Measurements from ENCODE around the gene SH3D21. TPM values are rescaled to one million over a fixed set of nuclear protein-coding genes. Genes with fewer than 3 reads are reported as not detected.

SH3D21 gene
- total and polyA plus RNA-seq, 10 of the 15 experiments (the other 5 are each of a cell fraction or from before 2014, with no cell fraction given): 0.06 to 5.9 (median 2.4) TPM

- Histone ChIP-seq H3K27me3 (replicated peaks in 1 of 2; ENCODE audit: control insufficient read depth in 2 of 2, insufficient read depth in 2 of 2, low read length in 1 of 2) (no peaks in the 10 kb centered on the region), H3K9me3 (replicated peaks; ENCODE audit: control insufficient read depth, insufficient read depth, low read length) (no peaks in the 10 kb centered on the region), H3K9ac (ENCODE audit: control insufficient read depth, insufficient read depth, low read length) (no peak overlapping the region), H2AFZ (ENCODE audit: control insufficient read depth, low read depth, low read length) (no peak overlapping the region), H3K4me3 (no peak overlapping the region), H3K4me2 (ENCODE audit: control insufficient read depth, insufficient read depth) (no peak overlapping the region), H3K27ac (ENCODE audit: control insufficient read depth, insufficient read depth) (no peak overlapping the region), H3K4me1 (ENCODE audit: control insufficient read depth, insufficient read depth, low read length) (peaks cover 37% of the 10 kb centered on the region), H4K20me1 (ENCODE audit: control insufficient read depth, insufficient read depth) (no peaks in the 10 kb centered on the region), H3K36me3 (ENCODE audit: control insufficient read depth in 2 of 2, insufficient read depth in 2 of 2, low read length in 1 of 2) (peaks cover 13 to 21% of the 10 kb centered on the region in 2 experiments), H3K79me2 (ENCODE audit: control insufficient read depth, insufficient read depth, low read length) (no peaks in the 10 kb centered on the region; the same call in 1 of the 2 replicates)
- in situ Hi-C loops (cut with MboI) (no loop called here), intact Hi-C loops (cut with micrococcal nuclease; ENCODE audit: unreplicated experiment) (no loop called here)
- DNase-seq (ENCODE audit: low read depth, low spot score) (no peak), ATAC-seq (no peak), FAIRE-seq (no peak)
- ChIA-PET POLR2A (interaction anchor here (0.6 kb wide), 1 partner anchor 19 kb away, joined by 4 read pairs; no protein-coding TSS in a partner anchor), CTCF (interaction anchor here (0.6 to 13.5 kb wide), 4 partner anchors 10 to 67 kb away, joined by 3 to 157 read pairs (median 4); no protein-coding TSS in a partner anchor), RAD21 (ENCODE audit: unreplicated experiment) (interaction anchor here (0.9 kb wide), 1 partner anchor 11 kb away, joined by 3 read pairs; no protein-coding TSS in a partner anchor), SMC1A (ENCODE audit: uncharacterized antibody, unreplicated experiment) (interaction anchor here (2.0 kb wide), 1 partner anchor 15 kb away, joined by 5 read pairs; no protein-coding TSS in a partner anchor)
- WGBS (ENCODE audit: insufficient coverage, insufficient replicate concordance, low lambda C conversion rate, missing lambda C conversion rate): 87% methylated on average over 15 of the region's 15 CpGs
- no TSS peak for BruUV-seq (replicated peaks)
- TF ChIP-seq STAT1 (conservative IDR thresholded peaks at IDR 0.05) (no peak), SKIL (IDR thresholded peaks at IDR 0.05; ENCODE audit: low read depth, poor library complexity, severe bottlenecking) (no peak), FOXM1 (IDR thresholded peaks at IDR 0.05; ENCODE audit: low read depth, low read length) (no peak), TCF12 (IDR thresholded peaks at IDR 0.05; ENCODE audit: low read depth, low read length) (no peak), KAT2A (conservative IDR thresholded peaks at IDR 0.05; ENCODE audit: control insufficient read depth, low read depth, low read length) (no peak), IKZF1 (conservative IDR thresholded peaks at IDR 0.05) (no peak), HDGF (IDR thresholded peaks at IDR 0.05) (no peak), MTA2 (IDR thresholded peaks at IDR 0.05; ENCODE audit: low read depth) (no peak)
These were observed 47.0 kb downstream of the SH3D21 start for GRCh38 chr1:36352910-36353878.
